GDM1 (cell line): ENCODE measurements around the gene CXCL14.

Source experiments
- DNase-seq: peaks from one replicate; lab custom pipeline; 2025; lab: John Stamatoyannopoulos, UW

Gene CXCL14

GRCh38 chr5:135567661-135568060 lies 11.1 kb downstream of the CXCL14 start:
- DNase-seq, result no peak

- no peak for DNase-seq
Observed at GRCh38 chr5:135566422-135567400, 12.1 kb downstream of the CXCL14 start.

- DNase-seq, result peak; percentile 62
Observed at GRCh38 chr5:135565725-135566421, 12.9 kb downstream of the CXCL14 start.

GRCh38 chr5:135565266-135565665 lies 13.5 kb downstream of the CXCL14 start:
- no peak for DNase-seq

GRCh38 chr5:135564331-135564730 lies 14.5 kb downstream of the CXCL14 start:
- DNase-seq, result no peak

- DNase-seq, result no peak
Observed at GRCh38 chr5:135561266-135561665, 17.5 kb downstream of the CXCL14 start.

- peak; percentile 72 for DNase-seq
Observed at GRCh38 chr5:135560858-135561257, 17.9 kb downstream of the CXCL14 start.

GRCh38 chr5:135559354-135559753 lies 19.4 kb downstream of the CXCL14 start:
- DNase-seq, result no peak

GRCh38 chr5:135557076-135557838 lies 21.5 kb downstream of the CXCL14 start:
- DNase-seq, result no peak

- DNase-seq, result no peak
Observed at GRCh38 chr5:135556620-135557019, 22.2 kb downstream of the CXCL14 start.

GRCh38 chr5:135555530-135555929 lies 23.3 kb downstream of the CXCL14 start:
- no peak for DNase-seq

- no peak for DNase-seq
Observed at GRCh38 chr5:135553688-135554462, 24.9 kb downstream of the CXCL14 start.

- DNase-seq, result peak; percentile 70
Observed at GRCh38 chr5:135551593-135552447, 27.0 kb downstream of the CXCL14 start.

GRCh38 chr5:135549413-135549812 lies 29.4 kb downstream of the CXCL14 start:
- no peak for DNase-seq

- no peak for DNase-seq
Observed at GRCh38 chr5:135547590-135548254, 31.1 kb downstream of the CXCL14 start.

GRCh38 chr5:135546912-135547311 lies 31.9 kb downstream of the CXCL14 start:
- DNase-seq, result no peak

GRCh38 chr5:135546101-135546500 lies 32.7 kb downstream of the CXCL14 start:
- DNase-seq, result no peak

GRCh38 chr5:135545099-135545498 lies 33.7 kb downstream of the CXCL14 start:
- DNase-seq, result no peak

GRCh38 chr5:135543485-135544304 lies 35.1 kb downstream of the CXCL14 start:
- no peak for DNase-seq
